HG03103 (cell line): Measurements from ENCODE around the gene CLDN6.
"Not testable (repeated sequence)": the region's sequence is repeated elsewhere in the genome, so short reads cannot be mapped to it uniquely, and the experiment has no call there.

Source experiments
- ATAC-seq: cut with Tn5 transposase; IDR thresholded peaks from one replicate; pipeline ENCODE4 v1.9.1; 2021; ENCODE audit warnings: low read depth; ENCODE audit not compliant: unreplicated experiment

The CLDN6 gene

DNA sequence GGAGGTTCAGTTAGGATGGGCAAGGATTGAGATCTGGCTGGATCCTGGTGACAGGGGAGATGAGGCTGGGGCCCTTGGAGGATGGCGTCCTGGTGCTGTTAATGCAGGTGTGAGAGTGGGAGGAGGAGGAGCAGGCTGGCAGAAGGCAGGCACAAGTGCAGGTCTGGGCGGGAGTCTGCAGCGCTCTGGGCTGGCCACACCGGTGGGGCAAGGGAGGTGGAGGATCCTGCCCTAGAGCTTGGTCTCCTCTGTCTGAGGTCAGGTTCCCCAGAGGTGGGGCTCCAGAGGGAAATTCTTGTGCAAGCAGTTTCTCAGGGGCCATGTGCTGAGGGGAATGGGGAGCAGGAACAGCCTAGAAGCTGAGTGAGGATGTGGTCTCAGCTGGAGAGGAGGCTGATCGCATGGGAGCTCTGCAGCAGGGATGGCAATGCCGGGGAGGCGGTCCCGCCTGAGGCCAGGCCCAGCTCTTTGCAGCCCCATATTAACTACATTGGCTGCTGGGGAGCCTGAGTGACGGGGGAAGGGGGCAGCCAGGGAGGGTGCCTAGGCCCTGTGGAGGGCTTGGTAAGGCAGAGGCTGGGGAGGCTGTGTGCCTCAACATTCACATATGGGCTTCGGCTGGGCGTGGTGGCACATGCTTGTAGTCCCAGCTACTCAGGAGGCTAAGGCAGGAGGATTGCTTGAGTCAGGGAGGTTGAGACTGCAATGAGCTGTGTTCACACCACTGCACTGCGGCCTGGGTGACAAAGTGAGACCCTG, 34.8 kb upstream of the CLDN6 start:
- ATAC-seq = not testable (repeated sequence)

DNA sequence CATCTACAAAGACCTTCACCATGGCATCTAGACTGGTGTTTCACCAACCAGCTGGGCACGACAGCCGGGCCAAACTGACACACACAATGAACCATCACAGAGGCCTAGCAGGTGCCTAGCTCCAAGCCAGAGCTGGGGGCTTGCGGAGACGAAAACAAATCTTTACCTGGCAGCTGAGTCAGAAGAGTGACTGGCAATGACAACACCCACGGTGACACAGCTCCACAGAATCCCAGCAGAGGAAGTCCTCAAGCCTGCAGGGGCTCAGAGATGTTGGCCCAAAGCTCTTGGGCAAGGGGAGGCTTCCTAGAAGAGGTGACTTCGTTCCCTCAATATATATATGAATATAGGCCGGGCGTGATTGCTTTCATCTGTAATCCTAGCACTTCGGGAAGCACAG, 33.5 kb upstream of the CLDN6 start:
- ATAC-seq = no peak

DNA sequence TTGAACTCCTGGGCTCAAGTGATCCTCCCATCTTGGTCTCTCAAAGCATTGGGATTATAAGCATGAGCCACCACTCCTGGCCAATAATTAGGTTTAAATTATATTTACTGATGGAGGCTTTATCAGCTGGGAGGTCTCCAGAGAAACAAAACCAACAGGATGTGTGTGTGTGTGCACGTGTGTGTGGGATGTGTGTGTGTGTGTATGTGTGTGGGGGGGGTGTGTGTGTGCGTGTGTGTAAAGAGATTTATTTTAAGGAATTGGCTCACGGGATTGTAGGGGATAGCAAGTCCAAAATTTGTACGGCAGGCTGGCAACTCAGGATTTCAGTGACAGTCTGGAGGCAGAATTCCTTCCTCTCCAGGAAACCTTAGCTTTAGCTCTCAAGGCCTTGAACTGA, 33.0 kb upstream of the CLDN6 start:
- ATAC-seq = no peak

DNA sequence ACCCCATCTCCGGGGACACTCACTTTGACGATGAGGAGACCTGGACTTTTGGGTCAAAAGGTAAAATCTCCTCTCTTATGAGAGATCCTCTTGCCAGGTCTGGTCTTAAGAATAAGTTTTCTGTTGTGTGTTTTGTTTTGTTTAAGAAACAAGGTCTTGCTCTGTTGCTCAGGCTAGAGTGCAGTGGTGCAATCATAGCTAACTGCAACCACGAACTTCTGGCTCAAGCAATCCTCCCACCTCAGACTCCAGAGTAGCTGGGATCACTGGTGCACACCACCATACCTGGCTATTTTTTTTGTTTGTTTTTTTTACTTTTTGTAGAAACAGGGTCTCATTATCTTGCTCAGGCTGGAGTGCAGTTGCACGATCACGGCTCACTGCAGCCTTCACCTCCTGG, 32.5 kb upstream of the CLDN6 start:
- no peak for ATAC-seq

DNA sequence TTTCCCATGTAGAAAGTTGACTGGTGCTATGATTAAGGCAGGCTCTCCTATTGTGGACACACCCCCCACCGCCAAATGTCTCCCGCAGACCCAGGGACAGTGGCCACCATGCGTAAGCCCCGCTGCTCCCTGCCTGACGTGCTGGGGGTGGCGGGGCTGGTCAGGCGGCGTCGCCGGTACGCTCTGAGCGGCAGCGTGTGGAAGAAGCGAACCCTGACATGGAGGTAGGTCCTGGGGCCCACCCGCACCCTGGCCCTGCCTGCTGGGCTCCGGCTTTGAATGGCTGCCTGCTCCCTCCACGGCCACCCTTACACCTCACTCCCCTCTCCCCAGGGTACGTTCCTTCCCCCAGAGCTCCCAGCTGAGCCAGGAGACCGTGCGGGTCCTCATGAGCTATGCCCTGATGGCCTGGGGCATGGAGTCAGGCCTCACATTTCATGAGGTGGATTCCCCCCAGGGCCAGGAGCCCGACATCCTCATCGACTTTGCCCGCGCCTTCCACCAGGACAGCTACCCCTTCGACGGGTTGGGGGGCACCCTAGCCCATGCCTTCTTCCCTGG, 32.0 kb upstream of the CLDN6 start:
- ATAC-seq = no peak

DNA sequence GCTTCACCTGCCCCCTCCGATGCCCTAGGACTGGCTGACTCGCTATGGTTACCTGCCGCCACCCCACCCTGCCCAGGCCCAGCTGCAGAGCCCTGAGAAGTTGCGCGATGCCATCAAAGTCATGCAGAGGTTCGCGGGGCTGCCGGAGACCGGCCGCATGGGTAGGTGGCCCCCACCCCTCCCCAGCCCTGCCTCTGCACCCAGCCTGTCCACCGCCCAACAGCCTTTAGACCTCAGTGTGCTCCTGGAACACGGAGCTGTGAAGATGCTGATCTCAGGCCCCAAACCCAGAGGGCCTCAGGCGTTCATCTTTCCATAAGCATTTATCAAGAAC, 29.4 kb upstream of the CLDN6 start:
- ATAC-seq = no peak

DNA sequence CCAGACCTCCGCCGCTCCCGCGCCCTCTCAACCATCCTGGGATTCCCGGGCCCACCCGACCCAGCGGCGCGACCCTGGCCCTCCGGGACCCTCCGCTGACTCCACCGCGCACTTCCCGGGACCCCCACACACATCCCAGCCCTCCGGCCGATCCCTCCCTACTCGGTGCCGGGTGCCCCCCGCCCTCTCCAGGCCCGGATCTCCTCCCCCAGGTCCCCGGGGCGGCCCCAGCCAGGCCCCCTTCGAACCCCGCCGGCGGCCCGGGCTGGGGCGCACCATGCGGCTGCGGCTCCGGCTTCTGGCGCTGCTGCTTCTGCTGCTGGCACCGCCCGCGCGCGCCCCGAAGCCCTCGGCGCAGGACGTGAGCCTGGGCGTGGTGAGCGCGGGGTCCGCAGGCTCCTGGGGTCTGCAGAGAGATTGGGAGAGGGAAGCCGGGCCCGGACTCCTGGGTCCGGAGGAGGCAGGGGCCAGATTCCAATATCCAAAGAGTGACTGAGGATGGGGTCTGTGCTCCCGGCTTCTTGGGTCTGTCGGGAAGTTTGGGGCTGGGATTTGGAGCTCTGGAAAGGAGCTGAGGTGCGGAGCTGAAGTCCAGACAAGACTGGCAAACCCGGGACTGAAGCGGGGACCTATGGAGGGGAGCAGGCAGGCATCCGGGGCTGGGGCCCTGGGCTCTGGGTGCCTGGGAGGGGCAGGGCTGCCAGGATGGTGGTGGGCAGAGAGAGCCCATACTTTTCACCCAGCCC, 28.8 kb upstream of the CLDN6 start:
- no peak for ATAC-seq

DNA sequence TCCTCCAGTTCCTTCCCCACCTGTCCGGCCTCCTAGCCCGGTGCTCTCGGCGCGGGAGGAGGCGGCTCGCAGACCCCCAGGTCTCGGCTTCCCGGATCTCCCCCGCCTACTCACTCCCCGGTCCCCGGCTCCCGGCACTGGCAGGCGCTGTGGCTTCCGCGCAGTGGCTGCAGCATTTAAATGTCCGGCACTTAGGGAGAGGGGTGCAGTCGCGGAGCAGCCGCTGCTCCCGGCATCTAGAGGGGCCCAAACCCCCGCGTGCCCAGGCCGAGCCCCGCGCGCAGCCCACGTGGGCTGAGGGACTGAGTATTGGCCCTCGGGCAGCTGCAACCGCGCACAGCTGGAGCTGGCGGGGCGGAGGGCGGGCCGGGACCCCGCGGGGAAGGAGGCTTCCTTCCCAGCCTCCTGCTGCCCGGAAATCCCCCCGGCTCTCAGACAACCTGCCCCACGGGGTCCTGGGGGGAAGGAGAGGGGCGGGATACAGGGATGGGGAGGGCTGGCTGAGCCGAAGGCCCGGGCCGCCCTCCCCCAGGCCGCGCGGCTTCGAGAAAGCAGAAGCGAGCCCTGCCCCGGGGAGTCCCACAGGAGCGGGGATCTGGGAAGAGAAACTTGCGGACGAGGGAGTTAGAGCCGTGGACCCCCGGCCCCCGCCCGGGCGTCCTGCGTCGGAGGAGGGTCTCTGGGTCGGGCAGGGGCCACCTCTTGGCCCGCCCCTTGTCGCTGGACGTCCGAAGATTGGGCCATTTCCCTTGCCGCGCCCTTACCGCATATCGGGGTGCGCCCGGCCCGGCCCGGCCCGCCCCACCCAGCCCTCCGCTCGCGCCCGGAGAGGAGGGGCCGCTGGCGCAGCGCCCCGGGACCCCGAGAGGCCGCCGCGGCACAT, 28.0 kb upstream of the CLDN6 start, which contains the start of gene MMP25:
Gene MMP25, plus strand, starts transcription at position 804 of the 883 bp plus-strand sequence. CDS start 357 bp downstream, outside the sequence.
- ATAC-seq = no peak

DNA sequence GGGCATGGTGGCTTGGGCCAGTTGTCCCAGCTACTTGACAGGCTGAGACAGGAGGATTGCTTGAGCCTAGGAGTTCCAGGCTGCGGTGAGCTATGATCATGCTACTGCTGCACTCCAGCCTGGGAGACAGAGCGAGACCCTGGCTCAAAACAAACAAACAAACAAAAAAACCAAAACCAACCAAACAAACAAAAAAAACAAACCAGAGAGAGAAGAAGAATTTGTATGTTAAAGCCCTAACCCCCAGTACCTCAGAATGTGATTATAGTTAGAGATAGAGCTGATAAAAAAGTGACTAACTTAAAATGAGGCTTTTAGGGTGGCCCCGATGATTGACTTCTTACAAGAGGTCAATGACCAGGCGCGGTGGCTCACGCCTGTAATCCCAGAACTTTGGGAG, 26.7 kb upstream of the CLDN6 start:
- ATAC-seq = no peak

DNA sequence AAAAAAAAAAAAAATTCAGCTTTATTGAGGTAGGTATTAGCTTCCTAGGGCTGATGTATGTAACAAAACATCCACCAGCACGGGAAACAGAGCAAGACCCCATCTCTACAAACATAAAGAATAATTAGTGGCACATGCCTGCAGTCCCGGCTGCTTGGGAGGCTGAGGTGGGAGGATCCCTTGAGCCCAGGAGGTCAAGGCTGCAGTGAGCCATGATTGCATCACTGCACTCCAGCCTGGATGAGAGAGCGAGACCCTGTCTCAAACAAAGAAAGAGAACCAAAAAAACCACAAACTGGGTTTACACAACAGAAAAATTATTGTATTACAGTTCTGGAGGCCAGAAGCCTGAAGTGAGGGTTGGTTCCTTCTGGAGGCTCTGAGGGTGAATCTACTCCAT, 24.4 kb upstream of the CLDN6 start:
- no peak for ATAC-seq

DNA sequence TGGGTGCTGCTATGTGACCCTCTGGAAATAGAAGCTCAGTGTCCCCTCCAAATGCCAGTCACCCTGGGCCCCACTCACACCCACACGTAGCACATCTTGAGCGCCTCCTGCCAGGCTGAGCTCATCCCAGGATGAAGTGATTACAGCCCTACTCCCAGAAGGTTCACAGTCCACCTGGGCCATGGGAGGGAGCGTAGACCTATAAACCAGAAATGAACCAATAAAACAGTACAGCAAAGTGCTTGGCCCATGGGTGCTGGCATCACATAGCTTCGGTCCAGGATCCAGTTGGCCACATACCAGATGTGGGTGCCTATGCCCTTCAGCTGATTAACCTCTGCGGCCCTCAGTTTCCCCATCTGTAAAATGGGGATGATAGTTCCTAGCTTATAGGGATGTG, 20.9 kb upstream of the CLDN6 start:
- no peak for ATAC-seq

DNA sequence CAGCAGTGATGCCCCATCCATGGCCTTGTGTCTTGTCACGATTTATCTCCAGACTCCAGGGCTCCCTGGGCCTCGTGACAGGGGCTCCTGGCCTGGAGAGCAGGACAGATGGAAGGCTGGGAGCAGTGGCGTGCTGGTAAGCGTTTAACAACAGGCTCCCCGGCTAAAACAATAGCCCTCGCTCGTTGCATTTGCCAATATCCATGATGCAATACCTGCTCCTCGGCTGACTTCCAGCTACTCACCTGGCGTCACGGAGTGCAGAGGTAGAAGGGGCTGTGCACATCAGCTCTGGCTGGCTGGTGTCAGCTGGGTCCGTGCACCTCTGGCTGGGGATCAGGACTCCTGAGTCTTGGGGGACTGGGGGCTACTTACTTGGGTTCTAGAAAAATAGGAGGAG, 20.3 kb upstream of the CLDN6 start:
- no peak for ATAC-seq

DNA sequence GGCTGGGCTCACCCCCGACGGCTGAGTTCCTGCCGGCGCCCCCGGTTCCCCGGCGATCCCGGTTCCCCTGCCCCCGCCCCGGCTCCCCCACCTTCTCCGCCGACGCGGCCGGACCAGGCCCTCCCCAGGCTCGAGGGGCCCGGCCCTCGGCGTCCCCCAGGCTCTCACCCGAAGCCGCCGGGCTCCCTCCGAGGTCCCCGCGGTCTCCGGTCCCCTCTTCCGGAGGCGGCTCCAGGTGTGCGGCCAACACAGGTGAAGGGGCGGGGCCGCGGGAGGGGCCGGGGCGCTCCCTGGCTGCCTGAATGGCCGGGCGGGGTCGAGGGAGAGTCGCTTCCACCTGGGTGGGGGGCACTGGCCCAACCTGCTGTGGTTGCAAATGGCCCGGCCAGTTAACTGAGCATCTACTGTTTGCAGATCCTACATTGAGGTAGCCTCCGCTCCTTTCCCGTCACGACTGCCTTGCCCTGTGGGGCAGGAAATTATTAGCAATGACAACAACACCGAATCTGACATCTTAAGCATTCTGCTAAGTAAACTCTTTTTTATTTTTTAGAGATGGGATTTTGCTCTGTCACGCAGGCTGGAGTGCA, 18.8 kb upstream of the CLDN6 start, which contains the start of gene BICDL2:
Gene BICDL2, minus strand, starts transcription at position 219 of the 590 bp plus-strand sequence. CDS start 1,448 bp downstream, outside the sequence.
- ATAC-seq = no peak

DNA sequence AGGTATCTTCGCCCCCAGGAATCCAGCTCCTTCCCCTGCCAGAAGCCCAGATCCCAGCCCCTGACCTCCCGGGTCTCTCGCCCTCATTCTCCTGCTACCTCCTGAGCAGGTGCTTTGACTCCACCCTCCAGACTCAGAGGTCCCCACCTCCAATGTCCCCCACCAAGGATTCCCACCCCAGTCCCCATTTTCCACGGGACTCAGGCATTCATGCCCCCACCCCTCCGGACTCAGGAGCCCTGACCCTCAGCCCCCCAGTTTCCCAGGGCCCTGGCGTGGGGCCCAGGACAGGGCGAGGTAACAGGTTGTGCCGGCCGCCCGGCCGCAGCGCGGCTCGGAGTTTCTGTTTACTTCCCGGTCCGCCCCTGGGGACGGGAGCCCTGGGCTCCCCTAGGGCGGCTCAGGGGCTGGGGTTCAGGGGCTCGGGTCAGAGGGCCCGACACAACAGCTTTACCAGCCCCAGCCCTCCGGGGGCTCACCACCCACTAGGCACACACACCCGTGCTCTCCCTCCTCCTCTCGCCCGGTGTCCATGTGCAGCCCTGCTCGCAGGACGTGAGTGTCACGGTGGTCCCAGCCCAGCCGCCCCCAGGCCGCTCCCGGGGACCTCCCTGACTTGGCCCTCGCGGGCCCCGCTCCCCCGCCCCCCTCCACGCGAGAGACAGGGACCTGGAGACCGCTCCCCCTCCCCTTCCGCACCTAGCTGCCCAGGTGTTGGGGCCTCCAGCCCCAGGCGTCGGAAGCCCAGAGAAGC, 18.2 kb upstream of the CLDN6 start:
- no peak for ATAC-seq

DNA sequence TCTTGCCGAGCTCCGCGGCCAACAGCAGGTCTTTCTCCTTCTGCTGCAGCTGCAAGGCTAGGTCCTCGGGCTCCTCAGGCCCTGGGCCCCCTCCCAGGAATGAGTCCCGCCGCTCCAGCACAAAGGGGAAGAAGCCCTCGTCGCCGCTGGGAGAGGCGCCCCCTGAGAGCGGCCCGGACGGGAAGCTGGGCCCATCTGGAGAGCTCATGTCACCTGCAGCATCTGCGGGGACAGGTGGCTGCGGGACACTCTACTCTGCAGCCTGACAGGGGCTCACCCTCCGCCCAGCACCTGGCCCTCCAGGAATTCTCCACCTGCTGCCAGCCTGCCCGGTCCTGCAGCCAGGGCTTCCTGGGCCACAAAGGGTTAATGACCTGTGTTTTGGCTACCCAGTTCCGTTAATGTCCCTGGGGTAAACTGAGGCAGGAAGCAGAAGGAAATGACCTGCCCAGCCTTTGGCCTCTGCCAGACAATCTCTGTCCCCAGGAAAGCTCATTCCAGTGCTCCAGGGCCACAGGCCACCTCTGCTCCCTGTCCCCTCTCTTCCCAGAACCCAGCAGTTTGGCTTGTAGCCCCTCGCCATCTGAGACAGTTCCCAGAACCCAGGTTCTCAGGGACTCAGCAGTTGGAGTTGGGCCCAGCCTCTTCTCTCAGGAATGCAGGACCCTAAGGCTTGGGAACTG, 17.4 kb upstream of the CLDN6 start:
- no peak for ATAC-seq

DNA sequence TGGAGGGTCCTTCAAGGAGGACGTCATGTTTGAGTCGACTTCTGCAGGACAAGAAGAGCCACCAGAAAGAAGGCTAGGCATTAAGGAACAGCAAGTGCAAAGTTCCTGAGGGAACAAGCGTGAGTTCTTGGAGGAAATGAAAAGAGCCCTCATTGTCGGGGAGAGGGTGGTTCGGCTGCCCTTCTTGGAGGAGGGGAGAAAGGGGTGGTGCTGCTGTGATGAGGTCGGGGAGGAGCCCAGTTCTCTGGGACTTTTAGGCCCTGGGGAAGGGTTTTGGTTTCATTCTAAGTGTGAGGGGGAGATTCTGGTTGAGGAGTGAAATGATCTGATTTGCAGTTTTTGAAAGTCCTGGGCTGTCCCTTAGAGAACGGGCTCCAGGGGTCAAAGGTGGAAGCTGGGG, 14.6 kb upstream of the CLDN6 start:
- ATAC-seq = no peak

DNA sequence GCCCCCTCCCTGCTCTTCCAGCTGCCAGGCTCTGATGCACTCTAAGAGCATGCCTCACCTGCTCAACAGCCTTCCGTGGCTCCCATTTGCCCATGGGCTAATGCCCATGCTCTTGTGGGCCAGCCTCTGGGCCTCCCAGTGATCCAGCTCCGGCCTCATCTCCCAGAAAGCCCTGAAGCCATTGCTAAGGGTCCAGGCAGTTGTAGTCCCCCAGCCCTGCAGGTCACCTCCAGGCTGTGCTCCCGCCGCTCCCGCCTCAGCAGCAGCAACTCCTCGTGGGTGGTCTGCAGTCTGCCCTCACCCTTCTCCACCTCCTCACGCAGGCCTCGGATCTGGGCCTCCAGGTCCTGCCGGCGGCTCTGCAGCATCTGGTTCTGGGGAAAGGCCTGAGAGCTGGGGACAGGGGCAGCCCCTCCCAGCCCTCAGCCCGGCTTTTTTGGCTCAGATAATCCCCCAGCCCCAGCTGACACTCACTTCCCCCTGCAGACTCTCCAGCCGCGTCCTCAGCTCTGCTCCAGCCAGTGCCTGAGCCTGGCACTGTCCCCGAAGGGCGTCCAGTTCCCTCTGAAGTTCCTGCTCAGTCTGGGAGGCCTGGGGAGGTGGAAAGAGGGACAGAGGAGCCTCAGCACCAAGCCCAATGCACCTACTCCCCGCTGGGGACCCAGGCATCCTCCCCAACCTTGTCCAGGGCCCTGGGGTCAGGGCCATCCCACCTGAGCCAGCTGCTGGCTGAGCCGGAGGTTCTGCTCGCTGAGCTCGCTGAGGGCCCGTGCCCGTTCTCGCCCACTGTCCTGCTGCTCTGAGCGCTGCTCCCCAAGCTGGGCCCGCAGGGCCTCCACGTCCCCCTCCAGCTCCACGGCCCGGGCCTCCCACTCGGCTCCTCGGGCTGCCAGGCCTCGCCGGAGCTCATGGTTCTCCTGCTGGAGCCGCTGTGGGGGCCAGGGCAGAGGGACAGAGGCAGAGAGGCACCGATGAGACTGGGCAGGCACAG, 12.5 kb upstream of the CLDN6 start:
- ATAC-seq = no peak
